ENCODE measurements around the gene RRM2.

Gene RRM2

DNA sequence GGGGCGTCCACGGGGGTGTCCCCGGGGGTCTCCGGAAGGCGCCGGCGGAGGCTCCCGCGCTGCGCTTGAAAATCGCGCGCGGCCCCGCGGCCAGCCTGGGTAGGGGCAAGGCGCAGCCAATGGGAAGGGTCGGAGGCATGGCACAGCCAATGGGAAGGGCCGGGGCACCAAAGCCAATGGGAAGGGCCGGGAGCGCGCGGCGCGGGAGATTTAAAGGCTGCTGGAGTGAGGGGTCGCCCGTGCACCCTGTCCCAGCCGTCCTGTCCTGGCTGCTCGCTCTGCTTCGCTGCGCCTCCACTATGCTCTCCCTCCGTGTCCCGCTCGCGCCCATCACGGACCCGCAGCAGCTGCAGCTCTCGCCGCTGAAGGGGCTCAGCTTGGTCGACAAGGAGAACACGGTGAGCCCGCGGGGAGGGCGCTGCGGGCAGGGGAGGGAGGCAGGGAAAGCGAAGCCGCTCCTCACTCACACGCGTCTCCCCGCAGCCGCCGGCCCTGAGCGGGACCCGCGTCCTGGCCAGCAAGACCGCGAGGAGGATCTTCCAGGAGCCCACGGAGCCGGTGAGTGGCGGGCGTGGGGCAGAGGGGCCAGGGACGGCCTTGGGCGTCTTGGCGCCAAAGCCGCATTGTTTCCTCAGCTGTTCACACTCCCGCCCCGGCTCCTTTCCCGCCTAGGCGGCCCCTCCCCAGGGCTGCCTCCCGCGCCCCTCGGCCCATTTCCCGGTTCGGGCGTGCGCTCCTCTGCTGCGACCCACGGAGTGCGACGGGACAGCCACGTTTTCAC, at the start of gene RRM2:
TSS of gene RRM2 (plus strand) at position 240 of the 781 bp plus-strand sequence. CDS start at position 300, 60 bp downstream.
- DNase-seq = peak; percentile 88

DNA sequence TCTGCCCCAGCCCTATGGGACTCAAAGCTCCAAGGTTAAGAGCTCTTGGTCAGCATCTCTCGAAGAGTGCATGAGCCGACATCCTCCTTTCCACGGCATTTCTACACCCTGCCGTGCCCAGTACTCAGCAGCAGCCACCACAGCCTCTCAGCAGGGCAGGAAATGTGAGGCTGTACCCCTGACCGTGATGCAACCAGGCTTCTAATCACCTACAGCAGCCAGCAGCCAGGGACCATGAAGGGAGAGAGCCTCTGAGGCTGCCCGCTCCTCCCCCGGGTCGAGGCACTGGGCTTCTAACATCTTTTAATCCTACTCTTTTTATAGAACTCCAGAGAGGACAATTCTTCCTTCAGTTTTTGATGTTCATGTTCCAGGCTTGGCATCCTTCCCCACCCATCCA, 48.8 kb upstream of the RRM2 start:
- no peak for DNase-seq

DNA sequence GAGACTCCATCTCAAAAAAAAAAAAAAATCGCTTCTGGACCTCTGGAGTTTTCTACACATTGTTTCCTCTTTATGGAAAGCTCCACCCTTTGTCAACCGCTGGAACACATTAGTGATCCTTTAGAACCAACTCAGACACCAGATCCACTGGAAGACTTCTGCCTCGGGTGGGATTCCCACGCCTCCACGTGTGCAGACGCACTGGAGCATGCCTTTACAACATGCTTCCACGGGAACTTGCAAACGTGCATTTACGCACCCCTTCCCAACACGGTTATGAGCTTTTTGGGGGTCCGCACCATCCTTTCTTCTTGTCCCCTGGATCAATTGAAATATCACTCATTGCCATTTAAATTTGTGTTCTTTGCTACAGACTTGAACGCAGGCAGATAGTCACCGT, 47.4 kb upstream of the RRM2 start:
- DNase-seq = no peak

DNA sequence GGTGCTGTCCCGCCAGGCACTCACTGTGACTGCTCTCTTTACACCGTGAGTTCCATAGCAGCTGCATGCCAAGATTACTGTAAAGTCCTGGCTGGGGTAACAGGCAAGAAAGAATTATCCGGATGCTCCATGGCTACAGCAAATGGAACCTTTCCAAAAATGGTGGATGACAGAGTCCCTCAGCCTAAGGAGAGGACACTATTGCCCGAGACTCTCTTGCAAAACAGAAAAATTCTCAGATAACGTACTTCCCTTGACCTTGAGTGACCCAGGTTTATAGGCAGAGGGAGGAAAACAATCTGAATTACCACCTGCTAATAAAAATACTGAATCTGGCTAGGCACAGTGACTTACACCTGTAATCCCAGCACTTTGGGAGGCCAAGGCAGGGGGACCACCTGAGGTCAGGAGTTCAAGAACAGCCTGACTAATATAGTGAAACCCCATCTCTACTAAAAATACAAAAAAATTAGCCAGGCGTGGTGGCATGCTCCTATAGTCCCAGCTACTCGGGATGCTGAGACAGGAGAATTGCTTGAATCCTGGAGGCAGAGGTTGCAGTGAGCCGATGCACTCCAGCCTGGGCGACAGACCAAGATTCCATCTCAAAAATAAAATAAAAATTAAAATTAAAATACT, 46.8 kb upstream of the RRM2 start:
- DNase-seq = no peak

DNA sequence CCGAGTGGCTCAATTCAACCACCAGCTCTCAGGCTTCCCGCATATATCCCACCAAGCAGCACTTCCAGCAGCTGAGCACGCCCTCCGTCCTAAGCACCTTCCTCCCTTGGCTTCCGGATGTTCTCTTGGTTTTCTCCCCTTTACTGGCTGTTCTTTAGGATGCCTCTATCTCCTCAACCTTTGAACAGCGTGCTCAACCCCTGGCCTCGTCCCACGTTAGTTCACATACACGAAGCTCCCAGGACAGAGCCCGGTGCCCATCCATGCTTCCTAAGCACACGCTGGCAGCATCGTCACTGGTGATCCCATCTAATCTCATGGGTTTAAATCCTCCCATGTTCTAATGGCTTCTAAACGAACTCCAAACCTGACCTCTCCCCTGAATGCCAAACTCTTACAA, 46.0 kb upstream of the RRM2 start:
- no peak for DNase-seq

DNA sequence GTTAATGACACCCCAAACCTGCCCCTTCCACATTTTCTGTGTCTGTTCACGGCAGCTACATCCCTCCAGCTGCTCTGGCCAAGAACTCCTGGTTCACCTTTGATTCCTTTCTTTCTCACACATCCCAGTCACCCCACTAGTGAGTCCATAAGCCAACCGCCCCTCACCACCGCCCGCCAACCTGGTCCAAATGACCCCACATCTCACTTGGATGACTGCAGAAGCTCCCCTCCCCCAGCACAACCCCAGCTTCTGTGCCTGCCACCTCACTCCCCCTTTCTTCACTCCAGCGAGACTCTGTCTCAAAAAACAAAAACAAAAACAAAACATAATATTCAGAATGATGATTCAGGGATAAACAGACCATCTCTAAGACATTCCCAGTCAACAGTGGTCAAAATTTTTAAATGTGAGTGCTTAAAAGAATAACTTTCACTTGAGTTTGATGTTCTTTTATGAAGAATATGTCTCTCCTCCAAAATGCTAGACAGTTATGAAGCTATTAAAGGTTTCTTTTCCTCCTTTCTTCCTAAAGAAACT, 45.5 kb upstream of the RRM2 start:
- DNase-seq = no peak

DNA sequence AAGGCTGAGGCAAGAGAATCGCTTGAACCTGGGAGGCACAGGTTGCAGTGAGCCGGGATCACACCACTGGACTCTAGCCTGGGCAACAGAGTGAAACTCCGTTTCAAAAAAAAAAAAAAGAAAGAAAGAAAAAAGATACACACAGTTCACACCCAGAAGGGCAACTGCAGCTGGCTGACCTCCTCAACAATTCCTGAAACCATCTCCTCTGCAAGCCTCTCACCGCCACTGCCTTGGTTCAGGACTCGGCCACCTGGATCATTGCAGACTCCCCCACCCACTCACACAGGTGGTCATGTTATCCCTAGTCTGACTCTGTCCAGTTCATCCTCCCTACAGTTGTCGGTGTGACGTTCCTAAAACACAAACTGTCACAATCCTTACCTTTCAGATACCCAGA, 44.5 kb upstream of the RRM2 start:
- DNase-seq = no peak

DNA sequence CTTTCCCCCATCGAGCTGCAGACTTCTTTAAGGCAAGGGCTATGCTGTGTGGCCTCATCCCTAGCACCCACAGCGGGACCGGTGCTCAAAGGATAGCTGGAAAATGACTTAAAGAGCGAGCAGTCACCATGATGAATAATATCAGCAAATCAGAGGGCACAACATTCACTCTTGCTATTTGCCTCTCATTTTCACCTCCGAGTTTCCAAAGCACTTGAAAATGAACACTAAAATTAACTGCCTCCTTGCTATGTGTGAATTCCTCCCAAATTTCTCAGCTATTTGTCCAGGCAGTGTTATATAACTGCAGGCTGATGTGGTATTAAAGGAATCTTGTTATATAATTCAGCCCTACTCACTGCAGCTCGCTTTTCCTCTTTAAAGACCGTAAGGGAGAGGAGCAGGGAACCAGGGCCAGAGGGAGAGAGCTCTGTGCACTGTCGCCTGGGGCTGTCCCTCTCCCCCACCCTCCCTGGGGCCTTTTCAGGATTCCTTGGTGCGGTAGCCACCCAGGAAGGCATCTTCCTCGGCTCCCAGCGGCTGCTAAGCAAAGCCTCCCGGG, 43.8 kb upstream of the RRM2 start:
- no peak for DNase-seq

DNA sequence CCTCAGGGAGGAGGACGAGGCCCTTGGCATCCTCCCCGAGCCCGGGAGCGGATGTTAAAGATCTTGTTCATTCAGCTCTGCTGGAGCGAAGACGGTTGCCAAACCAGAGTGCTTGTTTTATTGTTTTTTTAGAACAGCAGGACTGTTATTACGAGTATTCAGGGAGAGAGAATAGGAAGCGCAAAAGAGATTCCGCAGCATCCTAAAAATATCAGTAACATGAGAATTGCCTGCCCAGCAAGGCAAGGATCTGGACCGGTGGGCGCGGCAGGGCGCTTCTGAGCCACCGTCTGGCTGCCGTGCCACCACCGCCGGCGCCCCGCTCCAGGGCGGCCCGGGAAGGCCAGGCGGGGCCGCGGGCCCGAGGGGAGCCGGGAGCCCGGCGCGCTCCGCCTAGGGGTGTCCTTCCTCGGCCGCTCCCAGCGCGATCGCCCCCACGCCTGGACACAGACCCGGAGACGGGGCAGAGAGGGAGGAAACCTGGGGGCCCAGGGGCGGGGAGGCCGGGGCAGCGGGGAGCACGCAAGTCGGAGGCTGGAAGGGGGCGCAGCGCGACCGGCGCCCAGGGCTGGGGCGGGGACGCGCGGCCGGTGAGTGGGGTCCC, 43.2 kb upstream of the RRM2 start:
- DNase-seq = no peak

DNA sequence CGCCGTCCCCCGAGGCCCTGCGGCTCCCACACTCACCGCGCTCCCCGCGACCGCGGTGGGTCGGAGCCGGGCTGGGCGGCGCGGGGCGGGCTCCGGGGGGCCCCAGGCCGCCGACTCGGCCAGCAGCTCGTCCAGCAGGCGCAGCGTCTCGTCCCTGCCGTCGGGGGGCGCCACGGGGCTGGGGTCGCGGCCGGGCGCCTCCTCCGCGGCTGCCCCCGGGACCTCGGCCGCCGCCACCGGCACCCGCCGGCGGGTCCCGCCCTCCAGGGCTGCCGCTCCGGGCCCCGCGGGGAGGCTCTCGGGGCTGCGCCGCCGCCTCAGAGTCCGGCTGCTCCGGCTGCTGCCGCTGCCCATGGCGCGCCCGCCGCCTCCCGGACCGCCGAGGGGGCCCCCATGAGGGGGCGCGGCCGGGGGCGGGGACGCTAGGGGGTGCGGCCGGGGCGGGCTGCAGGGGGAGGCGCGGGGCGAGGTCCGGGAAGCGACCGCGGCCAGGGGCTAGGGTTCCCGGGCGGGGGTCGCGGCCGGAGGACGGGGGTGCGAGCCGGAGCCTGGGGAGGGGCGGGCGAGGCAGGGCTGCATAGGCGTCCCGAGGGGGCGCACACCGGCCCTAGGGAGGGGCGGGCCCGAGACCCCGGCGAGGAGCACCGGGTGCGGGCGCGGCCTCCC, 42.5 kb upstream of the RRM2 start, which contains the start of gene CYS1:
TSS of gene CYS1 (minus strand) at position 542 of the 666 bp plus-strand sequence. CDS start at position 354, 188 bp downstream.
- DNase-seq = no peak

DNA sequence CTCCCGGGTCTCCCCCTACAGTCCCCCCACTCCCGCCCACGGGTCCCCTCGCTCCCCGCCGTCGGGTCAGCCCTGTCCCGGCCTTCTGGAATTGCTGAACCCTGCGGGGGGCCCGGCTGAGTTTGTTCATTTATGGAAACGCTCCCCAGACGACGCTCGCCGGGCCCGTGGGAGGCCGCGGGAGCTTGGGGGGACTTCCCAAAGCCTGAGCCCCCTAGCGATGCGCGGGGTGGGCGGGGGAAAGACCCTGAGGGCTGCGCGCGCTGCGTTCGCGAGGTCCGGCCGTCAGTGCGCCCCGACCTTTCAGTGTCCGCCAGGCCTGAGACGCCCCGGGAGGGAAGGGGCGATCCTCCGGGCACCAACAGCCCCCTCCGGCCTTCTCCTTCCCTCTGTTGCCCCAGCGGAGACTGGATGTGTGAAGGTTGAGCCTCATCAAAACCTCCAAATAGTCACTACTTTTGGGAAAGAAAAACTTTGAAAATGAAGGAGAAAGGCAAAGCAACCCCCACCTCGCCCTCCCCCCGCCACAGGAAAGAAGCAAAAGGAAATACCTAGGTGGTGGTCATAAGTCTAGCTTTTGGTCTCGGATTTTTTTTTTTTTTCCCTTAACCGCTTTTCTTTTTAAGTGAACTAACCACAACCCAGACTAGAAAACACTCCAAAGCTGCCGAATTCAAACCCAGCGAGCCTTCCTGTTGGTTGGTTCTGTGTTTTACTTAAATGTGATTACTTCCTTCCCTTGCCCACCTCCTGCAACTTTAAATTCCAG, 41.8 kb upstream of the RRM2 start:
- DNase-seq = no peak

DNA sequence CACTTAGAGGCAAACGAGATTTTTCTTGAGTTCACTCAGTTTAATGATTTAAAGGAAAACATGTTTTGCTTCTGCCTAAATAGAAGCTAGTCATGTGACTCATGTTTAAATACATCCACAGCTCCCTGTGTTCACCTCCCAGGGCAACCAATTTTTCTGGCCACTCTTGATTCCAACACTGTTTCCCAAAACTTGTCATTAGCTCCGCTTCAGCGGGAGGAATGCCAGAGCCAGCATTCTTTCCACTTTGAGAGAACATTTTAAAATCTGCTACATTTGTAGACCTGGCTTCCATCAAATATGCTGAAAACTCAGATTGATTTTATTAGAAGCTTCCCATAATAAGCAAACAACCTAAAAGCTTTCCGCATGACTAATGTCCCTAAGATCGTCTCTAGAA, 39.5 kb upstream of the RRM2 start:
- DNase-seq = no peak

DNA sequence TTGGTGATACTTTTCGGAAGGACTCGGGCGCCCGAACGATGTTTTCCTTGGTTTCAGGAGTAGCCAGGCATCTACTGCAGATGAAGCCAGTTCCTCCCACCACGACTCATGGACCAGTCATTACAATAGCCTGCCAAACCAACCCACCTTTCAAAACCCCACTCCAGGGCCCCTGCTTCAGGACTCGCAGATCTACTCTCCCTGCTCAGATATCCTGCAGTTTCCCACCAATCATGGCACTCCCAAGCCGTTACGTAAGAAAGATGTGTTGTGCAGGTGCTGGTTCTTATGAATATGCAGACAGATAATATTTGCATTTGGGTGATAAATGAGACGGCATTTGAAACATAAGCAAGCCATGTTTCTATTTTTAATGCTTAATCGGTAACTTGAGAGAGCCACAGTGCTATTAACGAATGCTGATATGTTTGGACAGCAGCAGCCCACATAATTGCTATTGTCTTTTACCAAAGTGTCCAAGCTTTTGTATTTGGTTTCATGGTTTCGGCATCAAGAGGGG, 38.8 kb upstream of the RRM2 start:
- no peak for DNase-seq

DNA sequence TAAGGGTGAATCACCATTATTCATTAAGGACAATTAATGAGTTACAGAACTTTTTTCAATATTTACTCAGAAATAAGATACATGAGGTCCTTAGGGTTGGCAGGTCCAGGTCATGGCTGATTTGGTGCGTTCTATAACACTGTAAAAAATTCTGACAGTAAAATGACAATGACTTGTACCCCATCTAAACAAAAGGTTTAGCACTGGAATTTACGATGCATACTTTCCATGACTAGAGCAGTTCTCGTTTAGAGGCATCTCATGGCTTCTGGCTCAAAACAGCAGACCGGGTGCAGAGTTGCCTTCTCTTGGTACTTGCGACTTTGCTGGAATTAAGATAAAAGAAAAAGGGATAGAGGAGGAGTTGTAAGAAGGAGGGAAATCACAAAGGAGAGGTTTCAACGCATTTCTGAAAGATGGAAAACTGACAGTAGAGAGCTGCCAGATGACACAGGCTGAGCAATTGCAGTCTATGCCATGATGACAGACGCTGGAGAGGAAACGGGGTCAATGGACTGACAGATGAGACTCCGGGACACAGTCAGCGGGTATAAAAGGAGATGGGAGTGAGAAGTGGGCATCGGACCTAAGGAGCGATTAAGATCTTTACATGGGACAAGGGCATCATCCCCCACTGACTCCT, 38.2 kb upstream of the RRM2 start:
- no peak for DNase-seq

DNA sequence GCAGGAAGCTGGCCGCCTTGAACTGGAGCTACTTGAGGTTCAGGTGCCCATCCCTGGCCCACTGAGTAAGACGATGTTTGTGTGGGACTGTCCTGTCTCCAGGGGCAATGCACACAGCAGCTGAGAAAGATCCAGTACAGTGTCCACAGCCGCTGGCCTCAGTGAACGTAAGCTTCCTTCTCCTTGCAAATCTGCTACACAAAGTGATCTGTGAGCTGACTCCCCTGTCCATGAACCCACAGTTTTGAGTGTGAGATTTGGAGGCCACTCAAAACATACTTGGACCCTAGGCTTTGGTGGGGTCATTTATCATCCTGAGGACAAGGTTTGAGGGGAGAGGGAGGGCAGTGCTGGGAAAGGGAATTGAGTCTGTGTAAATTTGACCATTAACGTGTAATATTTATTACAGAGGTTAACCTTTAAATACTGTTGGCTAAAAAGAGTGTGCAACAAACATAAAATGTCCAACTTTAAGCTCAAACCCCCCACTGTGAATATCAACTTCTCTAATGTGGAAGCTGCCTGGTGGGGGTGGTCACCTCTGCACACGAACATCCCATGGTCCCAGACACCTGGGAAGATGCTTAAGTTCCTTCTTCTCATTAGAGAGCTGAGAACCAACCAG, 37.4 kb upstream of the RRM2 start:
- DNase-seq = no peak

DNA sequence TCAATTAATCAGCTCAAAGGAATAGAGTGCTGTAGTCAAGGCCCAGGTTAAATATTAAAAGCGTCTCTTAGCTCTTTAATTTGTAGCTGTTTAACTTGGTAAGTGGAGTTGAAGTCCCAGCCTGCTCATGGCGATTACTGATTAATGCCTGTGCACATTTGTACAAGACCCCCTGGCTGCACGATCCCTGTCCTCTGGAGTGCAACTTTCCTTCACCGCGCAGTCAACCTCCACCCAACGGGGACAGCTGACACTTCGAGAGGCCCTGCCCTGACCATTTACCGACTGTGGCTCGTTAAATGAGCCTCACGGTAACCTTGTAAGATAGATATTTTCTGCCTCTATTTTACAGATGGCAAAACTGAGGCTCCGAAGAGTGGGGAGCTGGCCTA, 36.9 kb upstream of the RRM2 start:
- no peak for DNase-seq

DNA sequence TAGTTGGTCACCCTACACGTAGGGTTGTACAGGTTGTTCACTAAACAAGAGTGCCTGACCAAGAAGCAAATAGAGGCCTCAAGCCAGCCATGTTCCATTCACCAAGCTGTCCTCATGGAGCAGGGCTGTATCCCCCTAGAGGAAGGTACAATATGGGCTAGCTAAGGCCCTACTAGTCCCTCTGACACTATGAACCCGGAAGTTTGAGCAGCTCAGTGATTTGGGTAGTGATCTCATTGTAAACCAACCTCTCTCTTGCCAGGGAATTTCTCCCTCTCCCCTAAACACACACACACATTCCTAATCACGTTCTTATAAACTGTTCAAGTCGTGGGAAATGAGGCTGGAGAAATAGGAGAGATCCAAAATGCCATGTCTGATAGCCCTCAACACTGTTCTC, 35.6 kb upstream of the RRM2 start:
- DNase-seq = no peak

DNA sequence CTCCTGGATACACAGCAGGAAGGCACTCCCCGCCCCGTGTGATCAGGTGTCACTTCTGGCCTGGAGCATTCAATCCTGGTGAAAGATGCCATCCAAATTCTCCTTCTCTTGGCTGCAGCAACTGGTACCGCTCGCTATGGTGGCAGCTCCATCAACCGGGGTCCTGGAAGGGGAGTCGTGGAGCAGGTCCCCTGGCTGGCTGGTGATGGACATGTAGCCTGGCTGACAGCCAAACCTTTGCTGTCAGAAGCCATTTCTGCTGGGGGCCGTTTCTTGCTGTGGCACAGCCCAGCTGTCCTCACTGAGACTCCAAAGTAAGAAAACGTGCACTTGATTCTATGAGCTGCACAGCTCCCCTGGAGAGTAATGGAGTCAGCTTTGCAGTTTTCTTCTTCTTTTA, 35.2 kb upstream of the RRM2 start:
- DNase-seq = no peak

DNA sequence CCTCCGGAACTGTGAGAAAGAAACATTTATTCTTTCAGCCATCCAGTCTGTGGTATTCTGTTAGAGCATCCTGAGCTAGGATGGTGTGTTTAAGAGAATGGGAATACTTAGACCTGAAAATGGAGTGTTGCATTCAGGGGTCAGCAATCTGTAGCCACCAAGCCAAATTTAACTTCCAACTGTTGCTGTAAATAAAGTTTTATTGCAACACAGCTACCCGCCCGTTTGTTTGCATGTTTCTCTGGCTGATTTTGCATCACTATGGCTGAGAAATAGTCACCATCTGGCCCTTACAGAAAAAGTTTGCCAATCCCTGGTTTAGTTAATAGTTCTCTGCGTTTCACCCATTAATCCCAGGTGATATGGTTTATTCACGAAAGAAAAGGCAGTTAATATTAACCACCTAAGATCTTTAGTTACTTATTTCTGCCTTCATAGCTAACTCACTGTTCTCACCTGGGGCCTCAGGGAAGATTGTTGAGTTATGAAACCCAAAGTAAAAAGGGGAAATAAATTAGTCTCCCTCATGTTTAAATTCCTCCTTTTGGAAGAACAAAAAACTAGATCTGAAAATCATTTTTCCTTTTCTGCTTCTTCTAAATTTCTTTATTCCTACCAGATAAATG, 32.9 kb upstream of the RRM2 start:
- no peak for DNase-seq

DNA sequence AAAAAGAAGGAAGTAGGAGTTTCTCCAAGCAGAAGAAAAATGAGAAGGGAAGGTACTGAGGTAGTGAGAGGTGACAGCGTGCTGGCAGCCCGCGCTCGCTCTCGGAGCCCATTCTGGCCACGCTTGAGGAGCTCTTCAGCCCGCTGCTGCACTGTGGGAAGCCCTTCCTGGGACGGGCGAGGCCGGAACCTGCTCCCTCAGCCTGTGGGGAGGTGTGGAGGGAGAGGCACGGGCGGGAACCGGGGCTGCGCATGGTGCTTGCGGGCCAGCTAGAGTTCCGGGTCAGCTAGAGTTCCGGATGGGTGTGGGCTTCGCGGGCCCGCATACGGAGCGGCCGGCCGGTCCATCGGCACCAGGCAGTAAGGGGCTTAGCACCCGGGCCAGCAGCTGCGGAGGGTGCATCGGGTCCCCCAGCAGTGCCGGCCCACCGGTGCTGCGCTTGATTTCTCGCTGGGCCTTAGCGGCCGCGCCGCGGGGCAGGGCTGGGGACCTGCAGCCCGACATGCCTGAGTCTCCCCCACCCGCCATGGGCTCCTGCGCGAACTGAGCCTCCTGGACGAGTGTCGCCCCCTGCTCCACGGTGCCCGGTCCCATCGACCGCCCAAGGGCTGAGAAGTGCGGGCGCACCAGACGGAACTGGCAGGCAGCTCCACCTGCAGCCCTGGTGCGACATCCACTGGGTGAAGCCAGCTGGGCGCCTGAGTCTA, 31.2 kb upstream of the RRM2 start:
- DNase-seq = no peak
